ENCODE measurements around the gene SLC19A3.
"Not testable (repeated sequence)": the region's sequence is repeated elsewhere in the genome, so short reads cannot be mapped to it uniquely, and the experiment has no call there.

Gene SLC19A3

GRCh38 chr2:227717687-227718567, at the start of gene SLC19A3:
Gene SLC19A3, minus strand, starts transcription at chr2:227718028. Its CDS starts 15,710 bp downstream, at chr2:227702318.
- peak within 1 kb of the TSS; percentile 7 to 75 for H3K4me3 Mint-ChIP-seq
- DNase-seq, result no peak

GRCh38 chr2:227766373-227766883, 48.6 kb upstream of the SLC19A3 start:
- Mint-ChIP-seq H3K27me3 (no peaks in the 10 kb centered on the region), H3K27ac (no peak overlapping the region), H3K9me3 (no peaks in the 10 kb centered on the region), H3K4me3 (no peak overlapping the region), H3K4me1 (peaks cover 6% of the 10 kb centered on the region)
- ATAC-seq (peak; percentile 87), DNase-seq (peak; percentile 59 to 61)

More at GRCh38 chr2:227717687-227718567, at the start of gene SLC19A3:
- no peak for ATAC-seq
- H3K4me1 Mint-ChIP-seq, result peaks cover 7% of the 10 kb centered on the region
- H3K27ac Mint-ChIP-seq, result peak within 1 kb of the TSS in 1 of 2 donors; percentile 36
- H3K9me3 Mint-ChIP-seq, result no peaks in the 10 kb centered on the region
- H3K27me3 Mint-ChIP-seq, result peaks cover 51% of the 10 kb centered on the region

- Mint-ChIP-seq H3K9me3 (no peaks in the 10 kb centered on the region), H3K27me3 (no peaks in the 10 kb centered on the region), H3K4me1 (peaks cover 6% of the 10 kb centered on the region), H3K4me3 (no peak overlapping the region), H3K27ac (no peak overlapping the region)
- DNase-seq, result no peak
- no peak for ATAC-seq
Observed at GRCh38 chr2:227765788-227766372, 48.1 kb upstream of the SLC19A3 start.

GRCh38 chr2:227761740-227762476, 44.1 kb upstream of the SLC19A3 start:
- H3K9me3 Mint-ChIP-seq, result no peaks in the 10 kb centered on the region
- ATAC-seq (no peak), DNase-seq (no peak)
- no peak overlapping the region for H3K27ac Mint-ChIP-seq
- H3K27me3 Mint-ChIP-seq, result peaks cover under 1% of the 10 kb centered on the region
- no peak overlapping the region for H3K4me3 Mint-ChIP-seq
- H3K4me1 Mint-ChIP-seq, result peaks cover 6% of the 10 kb centered on the region

GRCh38 chr2:227759411-227760118, 41.7 kb upstream of the SLC19A3 start:
- Mint-ChIP-seq H3K4me3 (no peak overlapping the region), H3K27ac (no peak overlapping the region), H3K9me3 (no peaks in the 10 kb centered on the region), H3K27me3 (peaks cover 10% of the 10 kb centered on the region), H3K4me1 (no peaks in the 10 kb centered on the region)
- no peak for ATAC-seq
- DNase-seq, result no peak

- not testable (repeated sequence) for H3K9me3 Mint-ChIP-seq, ATAC-seq, H3K4me3 Mint-ChIP-seq, H3K27ac Mint-ChIP-seq, H3K4me1 Mint-ChIP-seq, DNase-seq
- H3K27me3 Mint-ChIP-seq, result peaks cover 22% of the 10 kb centered on the region
Observed at GRCh38 chr2:227756261-227756660, 38.4 kb upstream of the SLC19A3 start.

- DNase-seq, result no peak
- Mint-ChIP-seq H3K4me1 (no peaks in the 10 kb centered on the region), H3K4me3 (no peak overlapping the region), H3K27me3 (peaks cover 10% of the 10 kb centered on the region), H3K27ac (no peak overlapping the region), H3K9me3 (no peaks in the 10 kb centered on the region)
- no peak for ATAC-seq
Observed at GRCh38 chr2:227748079-227748478, 30.3 kb upstream of the SLC19A3 start.

GRCh38 chr2:227745594-227745993, 27.8 kb upstream of the SLC19A3 start, which contains the start of gene SCYGR8:
Gene SCYGR8, plus strand, starts transcription at chr2:227745894. Its CDS starts 0 bp downstream, at chr2:227745894.
- Mint-ChIP-seq H3K27ac (no peak within 1 kb of the TSS), H3K27me3 (peaks cover 6% of the 10 kb centered on the region), H3K9me3 (no peaks in the 10 kb centered on the region), H3K4me1 (no peaks in the 10 kb centered on the region), H3K4me3 (no peak within 1 kb of the TSS)
- no peak for DNase-seq
- ATAC-seq, result no peak

GRCh38 chr2:227740705-227741104, 22.9 kb upstream of the SLC19A3 start:
- not testable (repeated sequence) for DNase-seq, H3K9me3 Mint-ChIP-seq, H3K27me3 Mint-ChIP-seq, ATAC-seq, H3K4me1 Mint-ChIP-seq, H3K4me3 Mint-ChIP-seq, H3K27ac Mint-ChIP-seq

- Mint-ChIP-seq H3K27ac (no peak overlapping the region), H3K9me3 (no peaks in the 10 kb centered on the region), H3K27me3 (peaks cover 20% of the 10 kb centered on the region), H3K4me3 (no peak overlapping the region), H3K4me1 (no peaks in the 10 kb centered on the region)
- DNase-seq (no peak), ATAC-seq (no peak)
Observed at GRCh38 chr2:227739351-227739750, 21.5 kb upstream of the SLC19A3 start.

- H3K27me3 Mint-ChIP-seq, result peaks cover 25% of the 10 kb centered on the region
- H3K27ac Mint-ChIP-seq, result peak within 1 kb of the TSS in 1 of 2 donors; percentile 40
- no peak within 1 kb of the TSS for H3K4me3 Mint-ChIP-seq
- ATAC-seq, result no peak
- no peaks in the 10 kb centered on the region for H3K4me1 Mint-ChIP-seq
- H3K9me3 Mint-ChIP-seq, result no peaks in the 10 kb centered on the region
- no peak for DNase-seq
Observed at GRCh38 chr2:227728035-227728434, 10.2 kb upstream of the SLC19A3 start, which contains the start of gene SCYGR7. Gene SCYGR7, plus strand, starts transcription at chr2:227728335. Its CDS starts 0 bp downstream, at chr2:227728335.

- no peaks in the 10 kb centered on the region for H3K9me3 Mint-ChIP-seq
- DNase-seq, result no peak
Observed at GRCh38 chr2:227724394-227725039, 6.7 kb upstream of the SLC19A3 start, which contains the start of gene SCYGR6. Gene SCYGR6, minus strand, starts transcription at chr2:227724757. Its CDS starts 0 bp downstream, at chr2:227724757.

GRCh38 chr2:227722821-227723220, 5.0 kb upstream of the SLC19A3 start:
- not testable (repeated sequence) for H3K9me3 Mint-ChIP-seq, DNase-seq, H3K27ac Mint-ChIP-seq, H3K4me1 Mint-ChIP-seq, ATAC-seq, H3K4me3 Mint-ChIP-seq
- H3K27me3 Mint-ChIP-seq, result peaks cover 44% of the 10 kb centered on the region

More at GRCh38 chr2:227724394-227725039, 6.7 kb upstream of the SLC19A3 start, which contains the start of gene SCYGR6:
- Mint-ChIP-seq H3K27me3 (peaks cover 41% of the 10 kb centered on the region), H3K27ac (peak within 1 kb of the TSS in 1 of 2 donors; percentile 12), H3K4me3 (no peak within 1 kb of the TSS), H3K4me1 (no peaks in the 10 kb centered on the region)
- no peak for ATAC-seq

GRCh38 chr2:227720680-227721079, 2.9 kb upstream of the SLC19A3 start:
- Mint-ChIP-seq H3K27ac (no peak overlapping the region), H3K9me3 (no peaks in the 10 kb centered on the region), H3K27me3 (peaks cover 59% of the 10 kb centered on the region), H3K4me3 (no peak overlapping the region), H3K4me1 (peaks cover 7% of the 10 kb centered on the region)
- DNase-seq (no peak), ATAC-seq (no peak)
